K562 (cell line): ENCODE results near the gene AAGAB. TPM values are rescaled to one million over a fixed set of nuclear protein-coding genes. Genes with fewer than 3 reads are reported as not detected.

Experiments
- CBX2 ChIP-seq: fragments of 200-600 bp; sonication (generic); IDR thresholded peaks from one replicate; pipeline ENCODE4 v1.6.1; 2012; ENCODE audit warnings: mild to moderate bottlenecking, low read length, inconsistent platforms; ENCODE audit not compliant: insufficient read depth, poor library complexity, severe bottlenecking
- CBX5 ChIP-seq: IDR thresholded peaks from 2 replicates; pipeline ENCODE4 v1.6.1; 2014; ENCODE audit warnings: low read depth, borderline replicate concordance
- CBX8 ChIP-seq: fragments of 200-600 bp; sonication (generic); IDR thresholded peaks from 2 replicates; pipeline ENCODE4 v1.6.1; 2012; ENCODE audit warnings: borderline replicate concordance, mixed run types, low read depth, mild to moderate bottlenecking, moderate library complexity, mixed read lengths, low read length, control low read depth, inconsistent platforms; ENCODE audit not compliant: poor library complexity, severe bottlenecking; ENCODE audit errors: extremely low read depth
- CEBPB ChIP-seq: fragments of 450-650 bp; IDR thresholded peaks from 2 replicates; pipeline ENCODE4 v1.6.1; 2016; ENCODE audit warnings: missing genetic modification characterization, missing compliant biosample characterization
- DNMT1 ChIP-seq: fragments of 450-650 bp; IDR thresholded peaks from 2 replicates; pipeline ENCODE4 v1.6.1; 2016; ENCODE audit warnings: antibody characterized with exemption, mild to moderate bottlenecking
- FUS ChIP-seq: fragments of 200-400 bp; formaldehyde crosslinking; optimal IDR thresholded peaks from 2 replicates; pipeline ENCODE3; 2017; ENCODE audit warnings: low read depth, low read length
- HSF4 ChIP-seq: fragments of 250-450 bp; sonication (Bioruptor Pico); IDR thresholded peaks from 2 replicates; pipeline ENCODE4 v2.1.2; 2022; ENCODE audit warnings: mild to moderate bottlenecking, moderate library complexity, borderline replicate concordance
- MAZ ChIP-seq, 2 experiments: fragments of 450-650 bp in 1 of 2; sonication (generic) in 1 of 2; formaldehyde crosslinking; IDR thresholded peaks in 1 of 2; conservative IDR thresholded peaks in 1 of 2; 2 replicates each; pipeline versions ENCODE4 v1.4.0 to v1.5.0; 2020; ENCODE audit warnings: mild to moderate bottlenecking in 1 of 2, missing genetic modification reagents in 1 of 2
- MTF1 ChIP-seq: fragments of 250-450 bp; sonication (Bioruptor Pico); IDR thresholded peaks from 2 replicates; pipeline ENCODE4 v1.9.0; 2021; ENCODE audit warnings: moderate library complexity, mild to moderate bottlenecking, inconsistent platforms, borderline replicate concordance
- POLR2H ChIP-seq: IDR thresholded peaks from 2 replicates; pipeline ENCODE4 v1.6.1; 2016; ENCODE audit warnings: missing genetic modification characterization, low read depth, mild to moderate bottlenecking, control low read depth, missing compliant biosample characterization, moderate library complexity
- PYGO2 ChIP-seq: fragments of 450-650 bp; IDR thresholded peaks from 2 replicates; pipeline ENCODE4 v1.6.1; 2016; ENCODE audit warnings: mild to moderate bottlenecking, missing genetic modification characterization, moderate library complexity, missing compliant biosample characterization
- RAD21 ChIP-seq, 2 experiments: fragments of 250-450 bp in 1 of 2; fragments of 450-650 bp in 1 of 2; sonication (Bioruptor Pico) in 1 of 2; formaldehyde crosslinking in 1 of 2; IDR thresholded peaks in 1 of 2; conservative IDR thresholded peaks in 1 of 2; 2 replicates each; pipeline versions ENCODE4 v1.4.0 to v1.8.0; 2020 to 2022; ENCODE audit warnings: mild to moderate bottlenecking in 2 of 2, moderate library complexity in 1 of 2
- RBM22 ChIP-seq: fragments of 200-400 bp; formaldehyde crosslinking; IDR thresholded peaks from 2 replicates; pipeline ENCODE4 v1.6.1; 2018; ENCODE audit warnings: low read length, low read depth; ENCODE audit not compliant: poor library complexity, severe bottlenecking
- RNF2 ChIP-seq: sonication (generic); IDR thresholded peaks from 2 replicates; pipeline ENCODE4 v1.6.1; 2016
- SIRT6 ChIP-seq: IDR thresholded peaks from one replicate; pipeline ENCODE4 v1.6.1; 2012; ENCODE audit warnings: low read depth, mild to moderate bottlenecking, control low read depth, inconsistent platforms, low read length, moderate library complexity
- SLC30A9 ChIP-seq: fragments of 250-450 bp; sonication (Bioruptor Pico); IDR thresholded peaks from 2 replicates; pipeline ENCODE4 v1.8.0; 2022; ENCODE audit warnings: mild to moderate bottlenecking, moderate library complexity
- XRCC5 ChIP-seq: fragments of 200-400 bp; formaldehyde crosslinking; IDR thresholded peaks from 2 replicates; pipeline ENCODE4 v1.6.1; 2017; ENCODE audit warnings: low read depth, mild to moderate bottlenecking, low read length
- ZC3H4 ChIP-seq: sonication (generic); formaldehyde crosslinking; IDR thresholded peaks from 2 replicates; pipeline ENCODE4 v1.9.0; 2021; ENCODE audit warnings: missing genetic modification reagents, borderline replicate concordance
- ZNF140 ChIP-seq: fragments of 250-450 bp; sonication (Bioruptor Pico); IDR thresholded peaks from 2 replicates; pipeline ENCODE4 v1.8.0; 2021; ENCODE audit warnings: moderate library complexity, mild to moderate bottlenecking, inconsistent platforms
- polyA plus RNA-seq, 8 experiments: library from polyadenylated mRNA; depleted of rRNA in 4 of 8; stranded (reverse) in 5 of 8; unstranded in 3 of 8; fragments of >200 nt; fragmentation: Nextera tagmentation in 2 of 8; fragmentation: Illumina TruSeq in 1 of 8; extraction: Ambion mirVana in 2 of 8; extraction: Trizol in 1 of 8; gene quantifications; 2 replicates each; pipeline versions ENCODE4 v1.2.1 to v1.2.3, GENCODE V29; 2011 to 2014; ENCODE audit warnings: inconsistent platforms in 1 of 8, missing spikeins in 1 of 8
- total RNA-seq, 7 experiments: library from RNA; depleted of rRNA in 6 of 7; stranded (reverse); fragments of >200 nt in 6 of 7; fragmentation: Illumina TruSeq in 2 of 7; extraction: Trizol in 2 of 7; gene quantifications; 2 replicates each; pipeline versions ENCODE4 v1.2.1 to v1.2.3, GENCODE V29; 2011 to 2021; ENCODE audit warnings: low replicate concordance in 1 of 7
- TF ChIP-seq, protein P1 (sequence below), 2 experiments: IDR thresholded peaks in 1 of 2; conservative IDR thresholded peaks in 1 of 2; 2 replicates each; pipeline ENCODE4 v1.6.1; 2016; ENCODE audit warnings: low read depth in 2 of 2, mild to moderate bottlenecking in 1 of 2, missing compliant biosample characterization in 1 of 2, missing genetic modification characterization in 1 of 2, moderate library complexity in 1 of 2

AAGAB gene
- total and polyA plus RNA-seq, 9 of the 15 experiments (the other 6 are each of a cell fraction or from before 2014, with no cell fraction given): 17.8 to 109 (median 58.3) TPM

DNA sequence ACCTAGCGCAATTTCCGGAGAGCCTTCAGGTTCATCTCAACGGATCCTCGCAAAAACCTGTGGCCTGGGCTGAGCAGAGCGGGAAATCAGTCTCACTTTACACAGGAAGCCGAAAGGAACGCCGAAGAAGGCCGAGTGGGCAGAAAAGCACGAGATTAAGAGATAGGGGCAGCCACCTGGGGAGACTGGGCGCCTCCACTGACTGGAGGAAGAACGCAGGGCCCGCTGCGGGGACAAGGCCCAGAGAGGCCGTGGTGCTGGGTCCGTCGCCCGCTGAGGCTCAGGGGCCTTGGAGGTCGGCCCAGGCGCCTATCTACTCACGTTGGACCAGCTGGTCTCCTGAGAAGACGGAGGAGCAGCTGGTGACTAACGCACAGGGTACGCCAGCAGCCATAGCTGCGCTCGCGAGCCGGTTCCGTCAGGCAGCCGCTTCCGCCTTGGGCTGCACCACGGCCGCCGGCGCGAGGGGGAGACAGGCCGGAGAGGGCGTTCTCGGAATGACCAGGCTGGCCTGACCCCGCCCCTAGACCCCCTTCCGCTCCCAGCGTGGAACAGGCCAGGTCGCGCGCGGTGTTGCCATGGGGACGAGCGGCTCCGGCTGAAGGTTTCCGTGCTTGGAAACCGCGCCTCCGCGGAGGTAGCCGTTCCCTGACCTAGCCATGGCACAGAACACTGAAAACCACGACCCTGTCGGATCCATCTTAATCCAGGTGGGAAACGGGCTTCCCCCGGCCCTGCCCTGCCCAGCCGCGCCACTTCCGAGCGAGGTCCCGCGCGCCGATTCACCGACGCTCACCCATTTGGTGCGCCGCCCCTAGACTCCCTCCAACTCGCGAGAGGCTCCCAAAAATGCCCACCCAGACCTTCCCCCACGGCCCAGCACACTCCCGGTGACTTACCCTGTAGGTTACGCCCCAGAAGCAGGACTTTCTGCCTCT, at the start of gene AAGAB, which contains the start of gene IQCH (continued):
- TF ChIP-seq RBM22: peak; percentile 97
- TF ChIP-seq RNF2: peak; percentile 95
- peak; percentile 74 to 75; a peak in 3 of 4 replicates for TF ChIP-seq MAZ (CRISPR knock-in tag; conservative IDR thresholded peaks at IDR 0.05 in 1 of 2, IDR thresholded peaks at IDR 0.05 in 1 of 2)
- TF ChIP-seq CBX5: no peak
- no peak; the same call in 1 of the 2 replicates for TF ChIP-seq XRCC5
- no peak for TF ChIP-seq DNMT1
- TF ChIP-seq, protein P1, sequence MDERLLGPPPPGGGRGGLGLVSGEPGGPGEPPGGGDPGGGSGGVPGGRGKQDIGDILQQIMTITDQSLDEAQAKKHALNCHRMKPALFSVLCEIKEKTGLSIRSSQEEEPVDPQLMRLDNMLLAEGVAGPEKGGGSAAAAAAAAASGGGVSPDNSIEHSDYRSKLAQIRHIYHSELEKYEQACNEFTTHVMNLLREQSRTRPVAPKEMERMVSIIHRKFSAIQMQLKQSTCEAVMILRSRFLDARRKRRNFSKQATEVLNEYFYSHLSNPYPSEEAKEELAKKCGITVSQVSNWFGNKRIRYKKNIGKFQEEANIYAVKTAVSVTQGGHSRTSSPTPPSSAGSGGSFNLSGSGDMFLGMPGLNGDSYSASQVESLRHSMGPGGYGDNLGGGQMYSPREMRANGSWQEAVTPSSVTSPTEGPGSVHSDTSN (CRISPR knock-in tag; IDR thresholded peaks at IDR 0.05; ENCODE audit: low read depth): no peak
- TF ChIP-seq, protein P1 (tag; conservative IDR thresholded peaks at IDR 0.05; ENCODE audit: low read depth): no peak
- TF ChIP-seq RAD21 (CRISPR knock-in tag; conservative IDR thresholded peaks at IDR 0.05 in 1 of 2, IDR thresholded peaks at IDR 0.05 in 1 of 2): peak in 1 of 2 experiments; percentile 28; a peak in 2 of 4 replicates
- TF ChIP-seq CBX2: no peak
- no peak for TF ChIP-seq ZNF140 (CRISPR knock-in tag)
- TF ChIP-seq CBX8: no peak
- no peak for TF ChIP-seq HSF4 (CRISPR knock-in tag)
- TF ChIP-seq FUS: peak; percentile 33
- TF ChIP-seq MTF1: no peak
- peak; percentile 33; the same call in 1 of the 2 replicates for TF ChIP-seq ZC3H4 (CRISPR knock-in tag)
- no peak for TF ChIP-seq SIRT6
- TF ChIP-seq POLR2H: peak; percentile 90
- no peak for TF ChIP-seq PYGO2 (tag)
- TF ChIP-seq CEBPB (tag): no peak
- TF ChIP-seq SLC30A9 (CRISPR knock-in tag): no peak
